ENCODE results near the gene RHBDL3.

- TF ChIP-seq CTCF (IDR thresholded peaks at IDR 0.05) (no peak), EZH2 (IDR thresholded peaks at IDR 0.05; ENCODE audit: borderline replicate concordance, insufficient read depth, low read depth, low read length, poor library complexity, severe bottlenecking) (no peak)
These were observed 42.0 kb downstream of the RHBDL3 start for GRCh38 chr17:32307658-32308057.

Data from B cell (primary cell).